ENCODE measurements around the gene LRRC38. TPM values are rescaled to one million over a fixed set of nuclear protein-coding genes. Genes with fewer than 3 reads are reported as not detected.

The LRRC38 gene
- total RNA-seq, 2 donors from 2014 or later: not detected

- H3K36me3 Mint-ChIP-seq: no peaks in the 10 kb centered on the region
- H3K9me3 Mint-ChIP-seq: no peaks in the 10 kb centered on the region
- ATAC-seq (no peak), DNase-seq (ENCODE audit: low spot score in 2 of 2) (no peak)
- H3K27ac Mint-ChIP-seq: no peak overlapping the region
Measured at GRCh38 chr1:13535227-13535626, 21.4 kb upstream of the LRRC38 start.

- ATAC-seq (no peak), DNase-seq (ENCODE audit: low spot score in 2 of 2) (no peak)
- Mint-ChIP-seq H3K9me3 (no peaks in the 10 kb centered on the region), H3K27ac (no peak overlapping the region), H3K36me3 (no peaks in the 10 kb centered on the region)
Measured at GRCh38 chr1:13528320-13528719, 14.5 kb upstream of the LRRC38 start.

- Mint-ChIP-seq H3K9me3 (peaks cover 0 to 10% of the 10 kb centered on the region in 2 donors), H3K36me3 (peaks cover 0 to 6% of the 10 kb centered on the region in 2 donors), H3K27ac (peak overlapping the region in 1 of 2 donors; percentile 77)
- ATAC-seq (no peak), DNase-seq (ENCODE audit: low spot score in 2 of 2) (no peak)
Measured at GRCh38 chr1:13523780-13524477, 10.1 kb upstream of the LRRC38 start.

GRCh38 chr1:13520985-13521384, 7.2 kb upstream of the LRRC38 start:
- peaks cover 0 to 6% of the 10 kb centered on the region in 2 donors for H3K36me3 Mint-ChIP-seq
- no peak overlapping the region for H3K27ac Mint-ChIP-seq

GRCh38 chr1:13517193-13517812, 3.5 kb upstream of the LRRC38 start:
- no peak for ATAC-seq
- DNase-seq (ENCODE audit: low spot score in 2 of 2): peak in 1 of 2 donors; percentile 7
- Mint-ChIP-seq H3K36me3 (peaks cover 0 to 6% of the 10 kb centered on the region in 2 donors), H3K9me3 (peaks cover 0 to 10% of the 10 kb centered on the region in 2 donors), H3K27ac (no peak overlapping the region)

More at GRCh38 chr1:13520985-13521384, 7.2 kb upstream of the LRRC38 start:
- DNase-seq (ENCODE audit: low spot score in 2 of 2): no peak
- peaks cover 0 to 10% of the 10 kb centered on the region in 2 donors for H3K9me3 Mint-ChIP-seq
- ATAC-seq: no peak

GRCh38 chr1:13516606-13517005, 2.8 kb upstream of the LRRC38 start:
- H3K36me3 Mint-ChIP-seq: peaks cover 0 to 6% of the 10 kb centered on the region in 2 donors
- DNase-seq (ENCODE audit: low spot score in 2 of 2) (no peak), ATAC-seq (no peak)
- H3K9me3 Mint-ChIP-seq: peaks cover 0 to 10% of the 10 kb centered on the region in 2 donors
- no peak overlapping the region for H3K27ac Mint-ChIP-seq

- H3K36me3 Mint-ChIP-seq: peaks cover 0 to 6% of the 10 kb centered on the region in 2 donors
- peaks cover 0 to 5% of the 10 kb centered on the region in 2 donors for H3K9me3 Mint-ChIP-seq
- no peak overlapping the region for H3K27ac Mint-ChIP-seq
- DNase-seq (ENCODE audit: low spot score in 2 of 2) (no peak), ATAC-seq (no peak)
Measured at GRCh38 chr1:13514821-13515220, 1.0 kb upstream of the LRRC38 start.

GRCh38 chr1:13513063-13513894, 524 bp downstream of the LRRC38 start:
- DNase-seq (ENCODE audit: low spot score in 2 of 2) (no peak), ATAC-seq (no peak)
- Mint-ChIP-seq H3K36me3 (no peaks in the 10 kb centered on the region), H3K9me3 (no peaks in the 10 kb centered on the region), H3K27ac (no peak overlapping the region)

- H3K36me3 Mint-ChIP-seq: no peaks in the 10 kb centered on the region
- ATAC-seq (no peak), DNase-seq (ENCODE audit: low spot score in 2 of 2) (no peak)
- no peaks in the 10 kb centered on the region for H3K9me3 Mint-ChIP-seq
- H3K27ac Mint-ChIP-seq: no peak overlapping the region
Measured at GRCh38 chr1:13512472-13512871, 1.3 kb downstream of the LRRC38 start.

GRCh38 chr1:13510499-13510898, 3.3 kb downstream of the LRRC38 start:
- no peak overlapping the region for H3K27ac Mint-ChIP-seq
- ATAC-seq: no peak
- no peaks in the 10 kb centered on the region for H3K36me3 Mint-ChIP-seq
- DNase-seq (ENCODE audit: low spot score in 2 of 2): no peak
- no peaks in the 10 kb centered on the region for H3K9me3 Mint-ChIP-seq

- DNase-seq (ENCODE audit: low spot score in 2 of 2) (no peak), ATAC-seq (no peak)
- Mint-ChIP-seq H3K36me3 (no peaks in the 10 kb centered on the region), H3K27ac (no peak overlapping the region), H3K9me3 (no peaks in the 10 kb centered on the region)
Measured at GRCh38 chr1:13507075-13507474, 6.7 kb downstream of the LRRC38 start.

GRCh38 chr1:13505020-13505419, 8.8 kb downstream of the LRRC38 start:
- no peak for ATAC-seq
- DNase-seq (ENCODE audit: low spot score in 2 of 2): no peak
- Mint-ChIP-seq H3K27ac (no peak overlapping the region), H3K36me3 (no peaks in the 10 kb centered on the region), H3K9me3 (no peaks in the 10 kb centered on the region)

- ATAC-seq (no peak), DNase-seq (ENCODE audit: low spot score in 2 of 2) (no peak)
- Mint-ChIP-seq H3K9me3 (no peaks in the 10 kb centered on the region), H3K36me3 (no peaks in the 10 kb centered on the region), H3K27ac (no peak overlapping the region)
Measured at GRCh38 chr1:13500806-13501205, 13.0 kb downstream of the LRRC38 start.

GRCh38 chr1:13499422-13499821, 14.4 kb downstream of the LRRC38 start:
- DNase-seq (ENCODE audit: low spot score in 2 of 2) (no peak), ATAC-seq (no peak)
- Mint-ChIP-seq H3K27ac (no peak overlapping the region), H3K36me3 (no peaks in the 10 kb centered on the region), H3K9me3 (no peaks in the 10 kb centered on the region)

GRCh38 chr1:13498553-13498952, 15.2 kb downstream of the LRRC38 start:
- DNase-seq (ENCODE audit: low spot score in 2 of 2): no peak
- no peaks in the 10 kb centered on the region for H3K36me3 Mint-ChIP-seq
- ATAC-seq: no peak
- no peaks in the 10 kb centered on the region for H3K9me3 Mint-ChIP-seq
- no peak overlapping the region for H3K27ac Mint-ChIP-seq

- Mint-ChIP-seq H3K36me3 (no peaks in the 10 kb centered on the region), H3K9me3 (no peaks in the 10 kb centered on the region), H3K27ac (no peak overlapping the region)
- DNase-seq (ENCODE audit: low spot score in 2 of 2): no peak
- no peak for ATAC-seq
Measured at GRCh38 chr1:13495186-13495585, 18.6 kb downstream of the LRRC38 start.

- DNase-seq (ENCODE audit: low spot score in 2 of 2): no peak
- Mint-ChIP-seq H3K9me3 (no peaks in the 10 kb centered on the region), H3K36me3 (no peaks in the 10 kb centered on the region), H3K27ac (no peak overlapping the region)
- ATAC-seq: no peak
Measured at GRCh38 chr1:13494712-13495111, 19.1 kb downstream of the LRRC38 start.

Measured in activated naive CD4-positive, alpha-beta T cell treated with anti-CD3 and anti-CD28 coated beads, Interleukin-2, amount 50 U/mL, for 72 hours (primary cell).